Kidney glomerular epithelial cell (primary cell): ENCODE measurements around the gene CIDEC.

Experiments used
- DNase-seq: peaks from one replicate; lab custom pipeline; 2025; lab: John Stamatoyannopoulos, UW

CIDEC gene

GRCh38 chr3:9879830-9880549 lies at the start of gene CIDEC:
TSS of gene CIDEC (minus strand) at chr3:9880253. CDS start at chr3:9878486, 1,767 bp downstream.
- no peak for DNase-seq

GRCh38 chr3:9928158-9928557 lies 48.1 kb upstream of the CIDEC start:
- DNase-seq, result no peak

GRCh38 chr3:9918261-9919038 lies 38.4 kb upstream of the CIDEC start:
- DNase-seq, result no peak

- DNase-seq, result no peak
Observed at GRCh38 chr3:9917820-9918219, 37.8 kb upstream of the CIDEC start.

- peak; percentile 80 for DNase-seq
Observed at GRCh38 chr3:9916734-9917680, 37.0 kb upstream of the CIDEC start, which contains the start of gene IL17RC. TSS of gene IL17RC (plus strand) at chr3:9917098. CDS start at chr3:9917316, 218 bp downstream.

- DNase-seq, result no peak
Observed at GRCh38 chr3:9916346-9916733, 36.3 kb upstream of the CIDEC start.

- no peak for DNase-seq
Observed at GRCh38 chr3:9915254-9916141, 35.4 kb upstream of the CIDEC start.

- no peak for DNase-seq
Observed at GRCh38 chr3:9914559-9915253, 34.7 kb upstream of the CIDEC start.

- DNase-seq, result no peak
Observed at GRCh38 chr3:9914011-9914410, 34.0 kb upstream of the CIDEC start.

GRCh38 chr3:9913601-9914000 lies 33.5 kb upstream of the CIDEC start:
- no peak for DNase-seq

- DNase-seq, result peak; percentile 27
Observed at GRCh38 chr3:9912294-9912935, 32.4 kb upstream of the CIDEC start.

- DNase-seq, result no peak
Observed at GRCh38 chr3:9911863-9912262, 31.8 kb upstream of the CIDEC start.

GRCh38 chr3:9909221-9910013 lies 29.4 kb upstream of the CIDEC start:
- no peak for DNase-seq

- no peak for DNase-seq
Observed at GRCh38 chr3:9908286-9908685, 28.2 kb upstream of the CIDEC start.

GRCh38 chr3:9906480-9906879 lies 26.4 kb upstream of the CIDEC start:
- no peak for DNase-seq

- no peak for DNase-seq
Observed at GRCh38 chr3:9903904-9904303, 23.9 kb upstream of the CIDEC start.

- DNase-seq, result peak; percentile 17
Observed at GRCh38 chr3:9903238-9903624, 23.2 kb upstream of the CIDEC start.

GRCh38 chr3:9902372-9903237 lies 22.6 kb upstream of the CIDEC start, which contains the start of gene IL17RE:
TSS of gene IL17RE (plus strand) at chr3:9902848. CDS start at chr3:9902933, 85 bp downstream.
- DNase-seq, result no peak
